Neural crest cell (in vitro differentiated cells): Measurements from ENCODE around the gene MEGF11. TPM values are rescaled to one million over a fixed set of nuclear protein-coding genes. Genes with fewer than 3 reads are reported as not detected.

Experiments used
- DNase-seq: peaks from one replicate; pipeline ENCODE4 v3.0.0; 2021; ENCODE audit warnings: low read depth, mixed read lengths, low spot score
- H3K27ac Mint-ChIP-seq: one replicate; pipeline ENCODE4 v1.8.0; 2021; ENCODE audit warnings: mild to moderate bottlenecking, mixed read lengths; ENCODE audit not compliant: unreplicated experiment
- H3K27me3 Mint-ChIP-seq: 2 replicates; pipeline ENCODE4 v1.8.0; 2021; ENCODE audit warnings: low read depth, mild to moderate bottlenecking, mixed read lengths
- H3K36me3 Mint-ChIP-seq: 2 replicates; pipeline ENCODE4 v1.8.0; 2021; ENCODE audit warnings: low read depth, mild to moderate bottlenecking, mixed read lengths
- H3K4me1 Mint-ChIP-seq: 2 replicates; pipeline ENCODE4 v1.8.0; 2021; ENCODE audit warnings: mixed read lengths
- H3K4me3 Mint-ChIP-seq: one replicate; pipeline ENCODE4 v1.8.0; 2021; ENCODE audit warnings: mild to moderate bottlenecking, mixed read lengths
- H3K9me3 Mint-ChIP-seq: 2 replicates; pipeline ENCODE4 v1.8.0; 2021; ENCODE audit warnings: mixed read lengths
- CTCF ChIP-seq: fragments of 200-600 bp; sonication (generic); conservative IDR thresholded peaks from 2 replicates; pipeline ENCODE4 v1.5.0; 2021; ENCODE audit warnings: antibody characterized with exemption, mild to moderate bottlenecking
- total RNA-seq: library from RNA; stranded (reverse); gene quantifications from 2 replicates; pipeline ENCODE4 v1.2.1, GENCODE V29; 2021

Gene MEGF11
- total RNA-seq, 1 donor from 2014 or later = 0.49 TPM

GRCh38 chr15:65926899-65927298 is 326.7 kb downstream of the MEGF11 start:
- DNase-seq = no peak
- Mint-ChIP-seq H3K4me3 (no peak overlapping the region), H3K27ac (no peak overlapping the region), H3K27me3 (no peaks in the 10 kb centered on the region), H3K9me3 (no peaks in the 10 kb centered on the region), H3K36me3 (no peaks in the 10 kb centered on the region), H3K4me1 (no peaks in the 10 kb centered on the region)
- no peak for TF ChIP-seq CTCF

- no peak for DNase-seq
- H3K4me1 Mint-ChIP-seq = no peaks in the 10 kb centered on the region
- no peak overlapping the region for H3K4me3 Mint-ChIP-seq
- H3K36me3 Mint-ChIP-seq = no peaks in the 10 kb centered on the region
- TF ChIP-seq CTCF = no peak
- no peaks in the 10 kb centered on the region for H3K27me3 Mint-ChIP-seq
- no peaks in the 10 kb centered on the region for H3K9me3 Mint-ChIP-seq
- no peak overlapping the region for H3K27ac Mint-ChIP-seq
These were observed 327.1 kb downstream of the MEGF11 start for GRCh38 chr15:65926459-65926858.

GRCh38 chr15:65925338-65925737 is 328.2 kb downstream of the MEGF11 start:
- no peak for DNase-seq
- no peaks in the 10 kb centered on the region for H3K27me3 Mint-ChIP-seq
- no peak overlapping the region for H3K27ac Mint-ChIP-seq
- no peaks in the 10 kb centered on the region for H3K9me3 Mint-ChIP-seq
- H3K4me3 Mint-ChIP-seq = no peak overlapping the region
- H3K4me1 Mint-ChIP-seq = no peaks in the 10 kb centered on the region
- no peaks in the 10 kb centered on the region for H3K36me3 Mint-ChIP-seq
- no peak for TF ChIP-seq CTCF

GRCh38 chr15:65924004-65924403 is 329.5 kb downstream of the MEGF11 start:
- H3K36me3 Mint-ChIP-seq = no peaks in the 10 kb centered on the region
- TF ChIP-seq CTCF = no peak
- no peak for DNase-seq

GRCh38 chr15:65923264-65923663 is 330.3 kb downstream of the MEGF11 start:
- Mint-ChIP-seq H3K27ac (no peak overlapping the region), H3K4me3 (no peak overlapping the region), H3K27me3 (no peaks in the 10 kb centered on the region), H3K4me1 (no peaks in the 10 kb centered on the region), H3K9me3 (no peaks in the 10 kb centered on the region), H3K36me3 (no peaks in the 10 kb centered on the region)
- TF ChIP-seq CTCF = no peak
- no peak for DNase-seq

More at GRCh38 chr15:65924004-65924403, 329.5 kb downstream of the MEGF11 start:
- Mint-ChIP-seq H3K27ac (peak overlapping the region; percentile 52), H3K9me3 (no peaks in the 10 kb centered on the region), H3K4me1 (no peaks in the 10 kb centered on the region), H3K27me3 (no peaks in the 10 kb centered on the region), H3K4me3 (no peak overlapping the region)

- no peaks in the 10 kb centered on the region for H3K36me3 Mint-ChIP-seq
- DNase-seq = no peak
- no peak overlapping the region for H3K4me3 Mint-ChIP-seq
- no peaks in the 10 kb centered on the region for H3K4me1 Mint-ChIP-seq
- H3K27me3 Mint-ChIP-seq = no peaks in the 10 kb centered on the region
- no peak overlapping the region for H3K27ac Mint-ChIP-seq
- no peaks in the 10 kb centered on the region for H3K9me3 Mint-ChIP-seq
- no peak for TF ChIP-seq CTCF
These were observed 330.9 kb downstream of the MEGF11 start for GRCh38 chr15:65922621-65923020.
